CD4-positive, alpha-beta T cell (primary cell): ENCODE results near the gene PPIB. TPM values are rescaled to one million over a fixed set of nuclear protein-coding genes. Genes with fewer than 3 reads are reported as not detected.

ENCODE experiments used
- ATAC-seq: fragments of 200-7000 bp; cut with Tn5 transposase; one replicate; pipeline ENCODE4 v1.10.0; 2022; ENCODE audit warnings: mild to moderate bottlenecking; ENCODE audit not compliant: poor library complexity
- CTCF ChIA-PET: fragments of 350-600 bp; sonication (Branson Sonifier 250); formaldehyde crosslinking; loops from one replicate; lab custom pipeline; 2021; ENCODE audit warnings: antibody characterized with exemption, inconsistent platforms; lab: Charles Lee
- POLR2A ChIA-PET: fragments of 350-600 bp; sonication (Branson Sonifier 250); formaldehyde crosslinking; loops from one replicate; lab custom pipeline; 2021; ENCODE audit warnings: antibody characterized with exemption, inconsistent platforms; lab: Charles Lee
- DNase-seq, 14 experiments: peaks; one replicate each; pipeline ENCODE4 v3.0.0-alpha.2; 2013 to 2020; ENCODE audit warnings: mixed read lengths in 2 of 14
- H3K27ac ChIP-seq, 2 donors: one replicate each; pipeline versions ENCODE4 v1.5.1 to v1.7.0; 2013; ENCODE audit warnings: low read length in 2 of 2, low read depth in 1 of 2, mild to moderate bottlenecking in 1 of 2
- H3K27me3 ChIP-seq, 2 experiments: 1 replicate in 1 of 2; 2 replicates in 1 of 2; pipeline versions ENCODE4 v1.6.1 to v1.7.0; 2013; ENCODE audit warnings: low read length in 2 of 2, control low read depth in 1 of 2, mild to moderate bottlenecking in 1 of 2, moderate library complexity in 1 of 2; ENCODE audit not compliant: insufficient read depth in 2 of 2, control insufficient read depth in 1 of 2
- H3K36me3 ChIP-seq: one replicate; pipeline ENCODE4 v1.6.1; 2013; ENCODE audit warnings: low read length, control low read depth; ENCODE audit not compliant: insufficient read depth
- H3K4me1 ChIP-seq: one replicate; pipeline ENCODE4 v1.6.1; 2013; ENCODE audit warnings: low read length, control low read depth; ENCODE audit not compliant: insufficient read depth
- H3K4me3 ChIP-seq: one replicate; pipeline ENCODE4 v1.5.1; 2013; ENCODE audit warnings: mild to moderate bottlenecking, low read length, moderate library complexity
- H3K9me3 ChIP-seq, 2 experiments: 1 replicate in 1 of 2; 2 replicates in 1 of 2; pipeline versions ENCODE4 v1.6.1 to v1.7.0; 2013; ENCODE audit warnings: low read length in 2 of 2, mild to moderate bottlenecking in 2 of 2, control low read depth in 1 of 2, moderate library complexity in 1 of 2; ENCODE audit not compliant: control insufficient read depth in 1 of 2, insufficient read depth in 1 of 2
- H3K27ac Mint-ChIP-seq: one replicate; pipeline ENCODE4 v1.8.0; 2020; ENCODE audit warnings: mixed read lengths
- H3K27me3 Mint-ChIP-seq: one replicate; pipeline ENCODE4 v1.8.0; 2021; ENCODE audit warnings: mixed read lengths
- H3K36me3 Mint-ChIP-seq: one replicate; pipeline ENCODE4 v1.8.0; 2021; ENCODE audit warnings: low read depth, mixed read lengths
- H3K4me1 Mint-ChIP-seq: one replicate; pipeline ENCODE4 v1.8.0; 2021; ENCODE audit warnings: low read depth, mixed read lengths
- H3K4me3 Mint-ChIP-seq: one replicate; pipeline ENCODE4 v1.8.0; 2020; ENCODE audit warnings: mild to moderate bottlenecking, mixed read lengths
- H3K9me3 Mint-ChIP-seq: one replicate; pipeline ENCODE4 v1.8.0; 2020; ENCODE audit warnings: mixed read lengths
- intact Hi-C, 2 experiments: fragments of 100-400 bp; cut with DNase I in 1 of 2; cut with micrococcal nuclease in 1 of 2; formaldehyde crosslinking; loops; one replicate each; pipeline versions ENCODE4 v1.15.1 to v1.9.0; 2023 to 2025; cut with DNase I, micrococcal nuclease
- total RNA-seq, 174 experiments: library from RNA in 2 of 174; stranded (reverse) in 2 of 174; gene quantifications; one replicate each; pipeline ENCODE4 v1.2.3 and lab custom pipeline; 2021 to 2026
- TF ChIP-seq, protein P1 (sequence below): fragments of 200-600 bp; IDR thresholded peaks from one replicate; pipeline ENCODE4 v1.8.0; 2022; ENCODE audit warnings: antibody characterized with exemption, mild to moderate bottlenecking

Gene PPIB
- total RNA-seq, 2 experiments from 2014 or later: 167 to 169 TPM

DNA sequence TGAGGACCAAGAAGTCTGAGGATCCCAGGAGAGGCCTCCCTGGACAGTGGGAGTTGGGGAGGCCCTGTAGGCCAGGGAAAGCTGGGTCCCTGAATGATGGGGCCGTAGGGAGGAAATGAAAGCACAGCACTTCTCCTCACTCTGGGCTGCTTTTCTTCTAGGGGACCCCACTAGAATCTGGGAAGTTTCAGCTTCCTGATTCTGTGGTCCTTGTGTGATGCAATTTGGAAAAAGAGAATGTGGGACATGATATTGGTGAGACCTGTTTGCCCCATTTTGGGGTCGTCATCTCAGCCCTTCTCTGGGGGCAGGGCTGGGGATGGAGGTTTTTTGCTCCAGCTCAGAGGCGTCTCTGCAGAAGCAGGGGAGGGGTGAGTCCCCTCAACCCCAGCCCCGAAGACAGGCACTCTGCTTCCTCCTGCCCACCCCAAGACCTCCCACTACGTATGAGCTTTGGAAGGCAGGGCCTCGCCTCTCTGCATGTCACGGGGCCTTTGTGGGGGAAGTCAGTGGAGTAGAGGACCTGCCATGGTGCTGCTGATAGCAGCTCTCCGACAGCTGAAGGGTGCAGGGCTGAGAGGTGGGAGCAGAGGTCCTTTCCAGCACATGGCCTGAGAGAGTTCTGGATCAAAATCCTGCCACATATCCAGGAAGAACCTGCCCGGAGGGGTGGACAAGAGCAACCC is 12.8 kb downstream of the PPIB start:
- peaks cover 20% of the 10 kb centered on the region for H3K36me3 Mint-ChIP-seq
- peak overlapping the region; percentile 56 for H3K4me3 Mint-ChIP-seq
- Histone ChIP-seq H3K4me1 (peaks cover 36% of the 10 kb centered on the region), H3K27ac (no peak overlapping the region), H3K27me3 (peaks cover 18% of the 10 kb centered on the region in 2 experiments), H3K4me3 (no peak overlapping the region), H3K36me3 (peaks cover 11% of the 10 kb centered on the region), H3K9me3 (no peaks in the 10 kb centered on the region)
- no peak overlapping the region for H3K27ac Mint-ChIP-seq
- peaks cover 32% of the 10 kb centered on the region for H3K4me1 Mint-ChIP-seq
- H3K9me3 Mint-ChIP-seq: no peaks in the 10 kb centered on the region
- H3K27me3 Mint-ChIP-seq: peaks cover 30% of the 10 kb centered on the region
- ChIA-PET CTCF (no interaction called here), POLR2A (interaction anchor here (0.7 to 2.1 kb wide), 4 partner anchors 13 to 1719 kb away, joined by 3 to 10 read pairs (median 6); partner anchors contain the start of genes CIAO2A, PPIB and RAB11A)
- intact Hi-C loops: loop anchor here in 1 of 2 experiments (5.0 kb wide), 1 partner anchor 53 kb away; the partner anchor contains the start of gene SNX1
- ATAC-seq (no peak), DNase-seq (no peak)
- TF ChIP-seq, protein P1, sequence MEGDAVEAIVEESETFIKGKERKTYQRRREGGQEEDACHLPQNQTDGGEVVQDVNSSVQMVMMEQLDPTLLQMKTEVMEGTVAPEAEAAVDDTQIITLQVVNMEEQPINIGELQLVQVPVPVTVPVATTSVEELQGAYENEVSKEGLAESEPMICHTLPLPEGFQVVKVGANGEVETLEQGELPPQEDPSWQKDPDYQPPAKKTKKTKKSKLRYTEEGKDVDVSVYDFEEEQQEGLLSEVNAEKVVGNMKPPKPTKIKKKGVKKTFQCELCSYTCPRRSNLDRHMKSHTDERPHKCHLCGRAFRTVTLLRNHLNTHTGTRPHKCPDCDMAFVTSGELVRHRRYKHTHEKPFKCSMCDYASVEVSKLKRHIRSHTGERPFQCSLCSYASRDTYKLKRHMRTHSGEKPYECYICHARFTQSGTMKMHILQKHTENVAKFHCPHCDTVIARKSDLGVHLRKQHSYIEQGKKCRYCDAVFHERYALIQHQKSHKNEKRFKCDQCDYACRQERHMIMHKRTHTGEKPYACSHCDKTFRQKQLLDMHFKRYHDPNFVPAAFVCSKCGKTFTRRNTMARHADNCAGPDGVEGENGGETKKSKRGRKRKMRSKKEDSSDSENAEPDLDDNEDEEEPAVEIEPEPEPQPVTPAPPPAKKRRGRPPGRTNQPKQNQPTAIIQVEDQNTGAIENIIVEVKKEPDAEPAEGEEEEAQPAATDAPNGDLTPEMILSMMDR: no peak

DNA sequence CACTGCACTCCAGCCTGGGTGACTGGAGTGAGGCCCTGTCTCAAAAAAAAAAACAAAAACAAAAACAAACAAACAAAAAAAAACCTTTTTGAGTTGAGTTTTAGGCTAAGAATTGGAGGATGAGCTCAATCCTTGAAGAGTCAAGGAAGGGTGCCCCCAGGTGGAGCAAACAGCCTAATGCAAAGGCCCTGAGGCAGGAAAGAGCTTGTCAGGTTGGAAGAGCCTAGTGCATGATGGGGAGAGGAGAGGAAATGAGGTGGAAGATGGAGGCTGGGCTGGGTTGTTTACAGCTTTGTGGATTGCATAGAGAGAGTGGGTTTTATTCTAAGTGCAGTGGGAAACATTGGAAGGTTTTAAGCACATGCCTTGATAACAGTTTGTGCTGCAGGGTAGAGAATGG is 13.4 kb downstream of the PPIB start:
- Mint-ChIP-seq H3K4me3 (peak overlapping the region; percentile 26), H3K9me3 (no peaks in the 10 kb centered on the region), H3K4me1 (peaks cover 32% of the 10 kb centered on the region), H3K27ac (no peak overlapping the region), H3K36me3 (peaks cover 23% of the 10 kb centered on the region), H3K27me3 (peaks cover 30% of the 10 kb centered on the region)
- DNase-seq (no peak), ATAC-seq (no peak)
- peaks cover 18% of the 10 kb centered on the region in 2 experiments for H3K27me3 ChIP-seq
- peaks cover 16% of the 10 kb centered on the region for H3K36me3 ChIP-seq
- ChIA-PET POLR2A (interaction anchor here (0.7 to 2.1 kb wide), 4 partner anchors 12 to 1720 kb away, joined by 3 to 10 read pairs (median 6); partner anchors contain the start of genes CIAO2A, PPIB and RAB11A), CTCF (interaction anchor here (1.2 kb wide), 1 partner anchor 14 kb away, joined by 4 read pairs; the partner anchor contains the start of gene PPIB)
- H3K9me3 ChIP-seq: no peaks in the 10 kb centered on the region
- intact Hi-C loops: no loop called here
- H3K4me1 ChIP-seq: peaks cover 36% of the 10 kb centered on the region
- no peak overlapping the region for H3K4me3 ChIP-seq
- TF ChIP-seq, protein P1: no peak
- H3K27ac ChIP-seq: no peak overlapping the region

DNA sequence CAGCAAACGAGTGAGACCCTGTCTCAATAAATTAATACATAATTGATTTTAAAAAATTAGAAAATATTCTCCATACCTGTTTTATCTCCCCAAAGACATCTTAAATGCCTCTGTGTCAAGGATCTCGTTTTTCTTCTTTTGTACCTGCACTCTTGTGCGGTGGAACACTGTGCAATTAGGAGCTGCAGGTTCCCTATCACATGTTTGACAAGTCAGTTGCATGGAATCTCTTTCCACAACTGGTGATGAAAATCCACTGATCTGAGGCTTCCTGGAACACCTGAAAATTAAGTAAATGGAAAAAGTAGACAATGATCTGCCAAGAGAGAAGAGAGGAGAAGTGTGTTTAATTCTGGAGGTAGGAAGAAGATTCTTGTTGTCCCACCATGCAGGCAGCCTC is 14.2 kb downstream of the PPIB start:
- Mint-ChIP-seq H3K4me3 (no peak overlapping the region), H3K27ac (no peak overlapping the region)
- H3K4me3 ChIP-seq: no peak overlapping the region

More for the DNA sequence above, 14.2 kb downstream of the PPIB start:
- Histone ChIP-seq H3K36me3 (peaks cover 11% of the 10 kb centered on the region), H3K4me1 (peaks cover 32% of the 10 kb centered on the region), H3K27ac (no peak overlapping the region), H3K9me3 (no peaks in the 10 kb centered on the region), H3K27me3 (peaks cover 18% of the 10 kb centered on the region in 2 experiments)
- Mint-ChIP-seq H3K36me3 (peaks cover 22% of the 10 kb centered on the region), H3K27me3 (peaks cover 27% of the 10 kb centered on the region), H3K9me3 (no peaks in the 10 kb centered on the region), H3K4me1 (peaks cover 28% of the 10 kb centered on the region)
- intact Hi-C loops: no loop called here
- ATAC-seq: no peak
- ChIA-PET CTCF (interaction anchor here (1.2 kb wide), 1 partner anchor 14 kb away, joined by 4 read pairs; the partner anchor contains the start of gene PPIB), POLR2A (interaction anchor here (2.1 kb wide), 1 partner anchor 14 kb away, joined by 10 read pairs; the partner anchor contains the start of gene PPIB)
- DNase-seq: no peak
- TF ChIP-seq, protein P1: no peak
